ENCODE measurements around the gene DEFB125.

Gene DEFB125, protein sequence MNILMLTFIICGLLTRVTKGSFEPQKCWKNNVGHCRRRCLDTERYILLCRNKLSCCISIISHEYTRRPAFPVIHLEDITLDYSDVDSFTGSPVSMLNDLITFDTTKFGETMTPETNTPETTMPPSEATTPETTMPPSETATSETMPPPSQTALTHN

DNA sequence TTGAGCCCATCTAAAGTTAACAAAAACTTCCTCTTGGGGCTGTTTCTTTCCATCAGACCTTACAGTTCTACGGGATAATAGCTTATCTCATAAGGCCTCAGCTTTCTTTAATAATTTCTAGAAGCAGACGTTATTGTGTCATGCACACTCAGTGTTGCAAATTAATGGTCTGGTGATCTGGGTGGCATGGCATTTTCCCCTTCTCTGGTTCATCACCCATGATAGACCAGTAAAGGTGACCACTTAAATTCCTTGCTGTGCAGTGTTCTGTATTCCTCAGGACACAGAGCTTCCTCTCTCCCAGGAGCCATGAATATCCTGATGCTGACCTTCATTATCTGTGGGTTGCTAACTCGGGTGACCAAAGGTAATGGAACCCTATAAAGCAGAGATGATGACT, at the start of gene DEFB125:
TSS of gene DEFB125 (plus strand) at position 272 of the 400 bp plus-strand sequence. CDS start at position 310, 38 bp downstream.
- H3K27me3 ChIP-seq (ENCODE audit: control insufficient read depth, insufficient read depth, low read length): no peaks in the 10 kb centered on the region

DNA sequence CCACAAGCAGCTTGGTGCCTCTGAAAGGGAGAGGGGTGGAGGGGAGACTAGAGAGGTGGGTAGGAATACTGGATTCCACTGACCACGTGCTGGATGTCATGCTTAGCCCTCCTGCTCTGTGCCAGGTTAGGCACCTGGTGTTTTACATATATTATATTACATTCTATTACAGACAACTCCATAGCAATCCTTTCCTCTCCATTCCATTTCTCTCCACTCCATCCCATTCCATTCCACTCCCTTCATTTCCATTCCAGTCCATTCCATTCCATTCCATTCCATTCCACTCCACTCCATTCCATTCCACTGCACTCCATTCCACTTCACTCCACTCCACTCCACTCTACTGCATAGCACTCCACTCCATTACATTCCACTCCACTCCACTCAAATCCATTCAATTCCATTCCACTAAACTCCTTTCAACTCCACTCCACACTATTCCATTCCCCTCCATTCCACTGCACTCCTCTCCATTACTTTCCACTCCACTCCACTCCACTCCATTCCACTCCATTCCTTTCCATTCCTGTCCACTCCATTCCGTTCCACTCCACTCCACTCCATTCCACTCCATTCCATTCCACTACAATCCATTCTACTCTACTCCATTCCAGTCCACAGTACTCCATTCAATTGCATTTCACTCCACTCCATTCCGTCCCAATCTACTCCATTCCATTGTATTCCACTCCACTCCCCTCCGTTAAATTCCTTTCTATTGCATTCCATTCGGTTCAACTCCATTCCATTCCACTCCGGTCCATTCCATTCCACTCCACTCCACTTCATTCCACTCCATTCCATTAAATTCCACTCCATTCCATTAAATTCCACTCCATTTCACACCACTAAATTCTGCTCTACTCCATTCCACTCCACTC, 27.2 kb upstream of the DEFB125 start:
- Histone ChIP-seq H3K4me3 (ENCODE audit: low read depth, low read length) (no peak overlapping the region), H3K36me3 (ENCODE audit: control insufficient read depth, insufficient read depth, low read length) (no peaks in the 10 kb centered on the region), H3K9ac (ENCODE audit: low read depth, low read length) (no peak overlapping the region), H3K27me3 (ENCODE audit: control insufficient read depth, insufficient read depth, low read length) (no peaks in the 10 kb centered on the region), H3K27ac (ENCODE audit: low read depth, low read length) (no peak overlapping the region), H3K4me1 (ENCODE audit: control insufficient read depth, insufficient read depth, low read length) (no peaks in the 10 kb centered on the region), H3K9me3 (ENCODE audit: control insufficient read depth, insufficient read depth, low read length) (peaks cover 48% of the 10 kb centered on the region)

More for the DNA sequence above, at the start of gene DEFB125:
- H3K27ac ChIP-seq (ENCODE audit: low read depth, low read length): no peak within 1 kb of the TSS
- no peak within 1 kb of the TSS for H3K9ac ChIP-seq (ENCODE audit: low read depth, low read length)
- no peaks in the 10 kb centered on the region for H3K36me3 ChIP-seq (ENCODE audit: control insufficient read depth, insufficient read depth, low read length)
- H3K4me3 ChIP-seq (ENCODE audit: low read depth, low read length): no peak within 1 kb of the TSS
- H3K9me3 ChIP-seq (ENCODE audit: control insufficient read depth, insufficient read depth, low read length): peaks cover 73% of the 10 kb centered on the region
- H3K4me1 ChIP-seq (ENCODE audit: control insufficient read depth, insufficient read depth, low read length): no peaks in the 10 kb centered on the region

DNA sequence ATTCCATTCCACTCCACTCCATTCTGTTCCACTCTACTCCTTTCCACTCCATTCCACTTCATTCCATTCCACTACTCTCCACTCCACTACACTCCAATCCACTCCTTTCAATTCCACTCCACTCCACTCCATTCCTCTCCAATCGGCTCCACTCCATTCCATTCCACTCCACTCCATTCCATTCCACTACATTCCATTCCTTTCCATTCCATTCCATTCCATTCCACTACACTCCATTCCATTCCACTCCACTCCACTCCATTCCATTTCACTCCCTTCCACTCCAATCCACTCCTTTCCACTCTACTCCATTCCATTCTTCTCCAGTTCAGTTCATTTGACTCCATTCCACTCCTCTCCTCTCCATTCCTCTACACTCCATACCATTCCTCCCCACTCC, 26.2 kb upstream of the DEFB125 start:
- Histone ChIP-seq H3K4me1 (ENCODE audit: control insufficient read depth, insufficient read depth, low read length) (no peaks in the 10 kb centered on the region), H3K27me3 (ENCODE audit: control insufficient read depth, insufficient read depth, low read length) (no peaks in the 10 kb centered on the region), H3K9me3 (ENCODE audit: control insufficient read depth, insufficient read depth, low read length) (peaks cover 58% of the 10 kb centered on the region), H3K27ac (ENCODE audit: low read depth, low read length) (no peak overlapping the region), H3K9ac (ENCODE audit: low read depth, low read length) (no peak overlapping the region), H3K36me3 (ENCODE audit: control insufficient read depth, insufficient read depth, low read length) (no peaks in the 10 kb centered on the region), H3K4me3 (ENCODE audit: low read depth, low read length) (no peak overlapping the region)

DNA sequence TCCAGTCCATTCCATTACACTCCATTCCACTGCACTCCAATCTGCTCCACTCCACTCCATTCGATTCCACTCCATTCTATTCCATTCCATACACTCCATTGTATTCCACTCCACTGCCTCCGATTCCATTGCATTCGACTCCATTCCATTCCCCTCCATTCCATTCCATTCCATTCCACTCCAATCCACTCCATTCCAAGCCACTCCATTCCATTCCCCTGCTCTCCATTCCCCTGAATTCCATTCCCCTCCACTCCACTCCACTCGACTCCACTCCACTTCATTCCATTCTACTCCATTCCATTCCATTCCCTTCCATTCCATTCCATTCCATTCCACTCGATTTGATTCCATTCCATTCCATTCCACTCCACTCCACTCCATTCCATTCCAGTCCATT, 25.7 kb upstream of the DEFB125 start:
- Histone ChIP-seq H3K27ac (ENCODE audit: low read depth, low read length) (no peak overlapping the region), H3K9ac (ENCODE audit: low read depth, low read length) (no peak overlapping the region), H3K4me1 (ENCODE audit: control insufficient read depth, insufficient read depth, low read length) (no peaks in the 10 kb centered on the region), H3K27me3 (ENCODE audit: control insufficient read depth, insufficient read depth, low read length) (no peaks in the 10 kb centered on the region), H3K4me3 (ENCODE audit: low read depth, low read length) (0 out of 2 replicates have a peak overlapping the region, but pooled peaks have one; percentile 4), H3K36me3 (ENCODE audit: control insufficient read depth, insufficient read depth, low read length) (no peaks in the 10 kb centered on the region), H3K9me3 (ENCODE audit: control insufficient read depth, insufficient read depth, low read length) (peaks cover 63% of the 10 kb centered on the region)

DNA sequence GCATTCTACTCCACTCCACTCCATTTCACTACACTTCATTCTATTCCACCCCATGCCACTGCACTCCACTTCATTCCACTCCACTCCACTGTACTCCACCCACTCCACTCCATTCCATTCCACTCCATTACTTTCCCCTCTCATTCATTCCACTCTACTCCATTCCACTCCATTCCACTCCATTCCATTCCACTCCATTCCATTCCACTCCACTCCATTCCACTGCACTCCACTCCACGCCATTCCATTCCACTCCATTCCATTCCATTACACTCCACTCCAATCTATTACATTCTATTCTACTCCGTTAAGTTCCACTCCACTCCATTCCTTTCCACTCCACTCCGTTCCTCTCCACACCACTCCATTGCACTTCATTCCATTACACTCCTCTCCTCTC, 25.0 kb upstream of the DEFB125 start:
- no peak overlapping the region for H3K4me3 ChIP-seq (ENCODE audit: low read depth, low read length)
- no peak overlapping the region for H3K27ac ChIP-seq (ENCODE audit: low read depth, low read length)
- no peak overlapping the region for H3K9ac ChIP-seq (ENCODE audit: low read depth, low read length)
- H3K36me3 ChIP-seq (ENCODE audit: control insufficient read depth, insufficient read depth, low read length): no peaks in the 10 kb centered on the region
- H3K9me3 ChIP-seq (ENCODE audit: control insufficient read depth, insufficient read depth, low read length): peaks cover 70% of the 10 kb centered on the region
- no peaks in the 10 kb centered on the region for H3K27me3 ChIP-seq (ENCODE audit: control insufficient read depth, insufficient read depth, low read length)
- H3K4me1 ChIP-seq (ENCODE audit: control insufficient read depth, insufficient read depth, low read length): no peaks in the 10 kb centered on the region

DNA sequence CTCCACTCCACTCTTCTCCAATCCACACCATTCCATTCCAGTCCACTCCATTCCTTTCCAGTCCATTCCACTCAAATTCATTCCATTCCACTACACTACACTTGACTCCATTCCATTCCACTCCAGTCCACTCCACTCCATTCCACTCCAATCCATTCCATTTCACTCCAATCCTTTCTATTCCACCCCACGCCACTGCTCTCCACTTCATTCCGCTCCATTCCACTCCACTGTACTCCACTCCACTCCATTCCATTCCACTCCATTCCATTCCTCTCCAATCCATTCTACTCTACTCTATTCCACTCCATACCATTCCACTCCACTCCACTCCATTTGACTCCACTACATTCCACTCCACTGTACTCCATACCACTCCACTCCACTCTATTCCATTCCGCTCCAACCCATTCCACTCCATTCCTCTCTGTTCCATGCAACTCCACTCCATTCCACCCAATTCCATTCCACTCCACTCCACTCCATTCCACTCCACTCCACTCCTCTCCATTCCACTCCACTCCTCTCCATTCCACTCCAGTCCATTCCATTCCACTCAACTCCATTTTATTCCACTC, 23.4 kb upstream of the DEFB125 start:
- Histone ChIP-seq H3K27me3 (ENCODE audit: control insufficient read depth, insufficient read depth, low read length) (no peaks in the 10 kb centered on the region), H3K27ac (ENCODE audit: low read depth, low read length) (no peak overlapping the region), H3K4me3 (ENCODE audit: low read depth, low read length) (no peak overlapping the region), H3K9me3 (ENCODE audit: control insufficient read depth, insufficient read depth, low read length) (peaks cover 84% of the 10 kb centered on the region), H3K4me1 (ENCODE audit: control insufficient read depth, insufficient read depth, low read length) (no peaks in the 10 kb centered on the region), H3K36me3 (ENCODE audit: control insufficient read depth, insufficient read depth, low read length) (no peaks in the 10 kb centered on the region), H3K9ac (ENCODE audit: low read depth, low read length) (no peak overlapping the region)

DNA sequence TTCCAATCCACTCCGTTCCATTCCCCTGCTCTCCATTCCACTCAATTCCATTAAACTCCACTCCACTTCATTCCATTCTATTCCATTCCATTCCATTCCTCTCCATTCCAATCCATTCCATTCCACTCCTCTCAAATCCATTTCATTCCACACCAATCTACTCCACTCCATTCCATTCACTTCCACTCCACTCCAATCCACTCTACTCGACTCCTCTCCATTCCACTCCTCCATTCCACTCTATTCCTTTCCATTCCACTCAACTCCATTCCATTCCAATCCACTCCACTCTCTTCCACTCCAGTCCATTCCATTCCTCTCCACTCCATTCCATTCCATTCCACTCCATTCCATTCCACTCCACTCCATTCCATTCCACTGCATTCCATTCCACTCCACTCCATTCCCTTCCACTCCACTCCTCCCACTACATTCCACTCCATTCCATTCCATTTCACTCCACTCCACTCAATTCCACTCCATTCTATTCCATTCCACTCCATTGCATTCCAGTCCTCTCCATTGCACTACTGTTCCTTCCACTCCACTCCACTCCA, 22.6 kb upstream of the DEFB125 start:
- Histone ChIP-seq H3K4me3 (ENCODE audit: low read depth, low read length) (no peak overlapping the region), H3K9ac (ENCODE audit: low read depth, low read length) (no peak overlapping the region), H3K9me3 (ENCODE audit: control insufficient read depth, insufficient read depth, low read length) (peaks cover 90% of the 10 kb centered on the region), H3K4me1 (ENCODE audit: control insufficient read depth, insufficient read depth, low read length) (no peaks in the 10 kb centered on the region), H3K36me3 (ENCODE audit: control insufficient read depth, insufficient read depth, low read length) (no peaks in the 10 kb centered on the region), H3K27me3 (ENCODE audit: control insufficient read depth, insufficient read depth, low read length) (no peaks in the 10 kb centered on the region), H3K27ac (ENCODE audit: low read depth, low read length) (no peak overlapping the region)

DNA sequence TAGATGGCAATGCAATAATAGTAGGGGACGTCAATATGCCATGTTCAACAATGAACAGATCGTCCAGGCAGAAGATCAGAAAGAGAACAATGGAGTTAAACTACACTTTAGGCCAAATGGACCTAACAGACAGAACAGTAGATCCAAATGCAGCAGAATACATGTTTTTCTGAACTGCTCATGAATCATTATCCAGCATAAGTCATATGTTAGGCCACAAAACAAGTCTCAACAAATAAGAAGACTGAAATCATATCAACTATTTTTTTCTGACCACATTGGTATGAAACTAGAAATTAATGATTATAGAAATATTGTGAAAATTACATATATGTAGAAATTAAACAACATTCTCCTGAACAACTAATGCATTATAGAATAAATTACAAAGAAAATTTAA, 10.2 kb upstream of the DEFB125 start:
- Histone ChIP-seq H3K9ac (ENCODE audit: low read depth, low read length) (no peak overlapping the region), H3K9me3 (ENCODE audit: control insufficient read depth, insufficient read depth, low read length) (peaks cover 86% of the 10 kb centered on the region), H3K36me3 (ENCODE audit: control insufficient read depth, insufficient read depth, low read length) (no peaks in the 10 kb centered on the region), H3K27ac (ENCODE audit: low read depth, low read length) (no peak overlapping the region), H3K4me3 (ENCODE audit: low read depth, low read length) (no peak overlapping the region), H3K4me1 (ENCODE audit: control insufficient read depth, insufficient read depth, low read length) (no peaks in the 10 kb centered on the region), H3K27me3 (ENCODE audit: control insufficient read depth, insufficient read depth, low read length) (no peaks in the 10 kb centered on the region)

DNA sequence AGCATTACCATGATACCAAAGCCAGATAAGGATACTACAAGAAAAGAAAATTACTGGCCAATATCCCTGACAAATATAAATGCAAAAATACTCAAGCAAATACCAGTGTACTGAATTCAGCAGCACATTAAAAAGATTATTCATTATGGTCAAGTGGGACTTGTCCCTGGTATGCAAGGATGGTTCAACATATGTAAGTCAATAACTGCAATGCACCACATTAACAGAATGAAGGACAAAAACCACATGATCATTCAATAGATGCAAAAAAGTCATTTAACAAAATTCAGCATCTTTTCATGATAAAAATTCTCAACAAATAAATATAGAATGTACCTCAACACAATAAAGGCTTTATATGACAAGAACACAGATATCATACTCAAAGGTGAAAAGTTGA, 9.1 kb upstream of the DEFB125 start:
- peaks cover 87% of the 10 kb centered on the region for H3K9me3 ChIP-seq (ENCODE audit: control insufficient read depth, insufficient read depth, low read length)
- no peaks in the 10 kb centered on the region for H3K36me3 ChIP-seq (ENCODE audit: control insufficient read depth, insufficient read depth, low read length)
- no peak overlapping the region for H3K9ac ChIP-seq (ENCODE audit: low read depth, low read length)
- H3K4me1 ChIP-seq (ENCODE audit: control insufficient read depth, insufficient read depth, low read length): no peaks in the 10 kb centered on the region
- H3K27ac ChIP-seq (ENCODE audit: low read depth, low read length): no peak overlapping the region
- H3K4me3 ChIP-seq (ENCODE audit: low read depth, low read length): no peak overlapping the region
- H3K27me3 ChIP-seq (ENCODE audit: control insufficient read depth, insufficient read depth, low read length): no peaks in the 10 kb centered on the region

DNA sequence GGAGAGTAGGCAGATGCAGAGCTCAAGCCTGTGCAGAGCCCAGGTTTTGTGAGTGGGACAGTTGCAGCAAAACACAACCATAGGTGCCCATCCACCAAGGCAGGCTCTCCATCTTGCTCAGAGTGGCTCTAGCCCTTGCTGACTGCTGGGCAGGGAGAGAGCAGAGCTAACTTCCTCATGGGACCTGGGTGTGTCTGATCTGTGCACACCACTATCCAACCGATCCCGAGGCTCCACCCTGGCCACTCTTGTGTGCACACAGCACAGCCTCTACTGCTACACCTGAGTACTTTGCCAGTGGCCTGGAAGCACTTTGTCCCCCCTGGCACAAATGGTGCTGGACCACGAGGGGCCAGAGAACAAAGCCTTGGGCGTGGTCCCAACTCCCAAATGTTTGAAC, 7.9 kb upstream of the DEFB125 start:
- H3K9ac ChIP-seq (ENCODE audit: low read depth, low read length): no peak overlapping the region

DNA sequence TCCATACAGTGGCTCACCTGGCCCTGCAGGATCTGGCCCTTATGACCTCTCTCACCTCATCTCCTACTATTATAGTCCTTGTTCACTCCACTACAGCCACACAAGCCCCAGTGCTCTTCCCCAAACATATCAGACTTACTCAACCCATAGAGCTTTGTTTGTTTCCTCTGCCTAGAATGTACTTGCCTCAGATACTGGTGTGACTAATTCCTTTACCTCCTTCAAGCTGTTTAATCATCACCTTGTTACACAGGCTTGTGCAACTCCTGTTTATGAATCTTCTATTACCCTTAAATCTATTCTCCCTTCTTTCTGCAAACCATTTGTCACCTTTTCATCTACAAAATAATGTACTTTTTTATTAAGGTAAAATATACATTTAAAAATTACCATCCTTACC, 3.2 kb downstream of the DEFB125 start:
- H3K9me3 ChIP-seq (ENCODE audit: control insufficient read depth, insufficient read depth, low read length): peaks cover 75% of the 10 kb centered on the region
- no peak overlapping the region for H3K4me3 ChIP-seq (ENCODE audit: low read depth, low read length)
- H3K9ac ChIP-seq (ENCODE audit: low read depth, low read length): no peak overlapping the region
- H3K36me3 ChIP-seq (ENCODE audit: control insufficient read depth, insufficient read depth, low read length): no peaks in the 10 kb centered on the region
- no peaks in the 10 kb centered on the region for H3K27me3 ChIP-seq (ENCODE audit: control insufficient read depth, insufficient read depth, low read length)
- H3K4me1 ChIP-seq (ENCODE audit: control insufficient read depth, insufficient read depth, low read length): no peaks in the 10 kb centered on the region
- H3K27ac ChIP-seq (ENCODE audit: low read depth, low read length): no peak overlapping the region

More for the DNA sequence above, 7.9 kb upstream of the DEFB125 start:
- H3K27me3 ChIP-seq (ENCODE audit: control insufficient read depth, insufficient read depth, low read length): no peaks in the 10 kb centered on the region
- no peaks in the 10 kb centered on the region for H3K4me1 ChIP-seq (ENCODE audit: control insufficient read depth, insufficient read depth, low read length)
- H3K4me3 ChIP-seq (ENCODE audit: low read depth, low read length): no peak overlapping the region
- no peak overlapping the region for H3K27ac ChIP-seq (ENCODE audit: low read depth, low read length)
- H3K36me3 ChIP-seq (ENCODE audit: control insufficient read depth, insufficient read depth, low read length): no peaks in the 10 kb centered on the region
- peaks cover 84% of the 10 kb centered on the region for H3K9me3 ChIP-seq (ENCODE audit: control insufficient read depth, insufficient read depth, low read length)

Measured in HUES48 (cell line).